NCI-H1092 (cell line): ENCODE data around the gene MAEA.
A peak's percentile ranks its signal among the peaks of the same experiment; 100 is the strongest.
"Not testable (repeated sequence)": the region's sequence is repeated elsewhere in the genome, so short reads cannot be mapped to it uniquely, and the experiment has no call there.

ENCODE experiments used
- DNase-seq: peaks from one replicate; lab custom pipeline; 2025; lab: John Stamatoyannopoulos, UW

The MAEA gene

DNA sequence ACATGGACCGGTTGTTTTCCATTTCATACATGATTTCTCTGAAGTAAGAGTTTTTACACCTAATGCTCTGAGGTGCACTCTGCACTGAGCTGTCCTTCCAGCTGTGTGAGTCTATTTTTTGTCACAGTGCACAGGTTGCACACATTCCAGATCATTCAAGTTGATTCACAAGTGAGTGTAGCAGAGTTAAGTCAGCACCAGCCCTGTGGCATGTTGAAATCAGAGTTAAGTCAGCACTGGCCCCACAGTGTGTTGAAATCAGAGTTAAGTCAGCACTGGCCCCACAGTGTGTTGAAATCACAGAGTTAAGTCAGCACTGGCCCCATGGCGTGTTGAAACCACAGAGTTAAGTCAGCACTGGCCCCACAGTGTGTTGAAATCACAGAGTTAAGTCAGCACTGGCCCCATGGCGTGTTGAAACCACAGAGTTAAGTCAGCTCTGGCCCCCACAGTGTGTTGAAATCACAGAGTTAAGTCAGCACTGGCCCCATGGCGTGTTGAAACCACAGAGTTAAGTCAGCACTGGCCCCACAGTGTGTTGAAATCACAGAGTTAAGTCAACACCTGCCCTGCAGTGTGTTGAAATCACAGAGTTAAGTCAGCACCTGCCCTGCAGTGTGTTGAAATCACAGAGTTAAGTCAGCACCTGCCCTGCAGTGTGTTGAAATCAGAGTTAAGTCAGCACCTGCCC lies 45.6 kb downstream of the MAEA start:
- DNase-seq = not testable (repeated sequence)

DNA sequence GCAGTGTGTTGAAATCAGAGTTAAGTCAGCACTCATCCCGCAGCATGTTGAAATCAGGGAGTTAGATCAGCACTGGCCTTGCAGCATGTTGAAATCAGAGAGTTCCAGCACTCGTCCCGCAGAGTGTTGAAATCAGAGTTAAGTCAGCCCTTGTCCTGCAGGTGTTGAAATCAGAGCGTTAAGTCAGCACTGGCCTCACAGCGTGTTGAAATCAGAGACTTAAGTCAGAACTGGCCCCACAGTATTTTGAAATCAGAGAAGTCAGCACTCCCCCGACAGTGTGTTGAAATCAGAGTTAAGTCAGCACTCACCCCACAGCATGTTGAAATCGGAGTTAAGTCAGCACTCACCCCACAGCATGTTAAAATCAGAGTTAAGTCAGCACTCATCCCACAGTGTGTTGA lies 46.4 kb downstream of the MAEA start:
- no peak for DNase-seq

DNA sequence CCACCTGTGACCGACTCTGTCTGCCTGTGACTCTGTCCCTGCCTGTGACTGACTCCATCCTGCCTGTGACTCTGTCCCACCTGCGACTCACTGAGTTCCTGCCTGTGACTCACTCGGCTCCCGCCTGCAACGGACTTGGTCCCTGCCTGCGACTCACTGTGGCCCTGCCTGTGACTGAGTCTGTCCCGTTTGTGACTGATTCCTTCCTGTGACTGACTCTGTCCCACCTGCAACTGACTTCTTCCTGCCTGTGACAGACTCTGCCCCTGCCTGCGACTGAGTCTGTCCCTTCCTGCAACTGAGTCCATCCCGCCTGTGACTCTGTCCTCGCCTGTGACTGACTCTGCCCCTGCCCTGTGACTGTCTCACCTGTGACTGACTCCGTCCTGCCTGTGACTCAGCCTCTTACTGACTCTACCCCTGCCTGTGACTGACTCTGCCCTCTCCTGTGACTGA lies 47.7 kb downstream of the MAEA start:
- no peak for DNase-seq

DNA sequence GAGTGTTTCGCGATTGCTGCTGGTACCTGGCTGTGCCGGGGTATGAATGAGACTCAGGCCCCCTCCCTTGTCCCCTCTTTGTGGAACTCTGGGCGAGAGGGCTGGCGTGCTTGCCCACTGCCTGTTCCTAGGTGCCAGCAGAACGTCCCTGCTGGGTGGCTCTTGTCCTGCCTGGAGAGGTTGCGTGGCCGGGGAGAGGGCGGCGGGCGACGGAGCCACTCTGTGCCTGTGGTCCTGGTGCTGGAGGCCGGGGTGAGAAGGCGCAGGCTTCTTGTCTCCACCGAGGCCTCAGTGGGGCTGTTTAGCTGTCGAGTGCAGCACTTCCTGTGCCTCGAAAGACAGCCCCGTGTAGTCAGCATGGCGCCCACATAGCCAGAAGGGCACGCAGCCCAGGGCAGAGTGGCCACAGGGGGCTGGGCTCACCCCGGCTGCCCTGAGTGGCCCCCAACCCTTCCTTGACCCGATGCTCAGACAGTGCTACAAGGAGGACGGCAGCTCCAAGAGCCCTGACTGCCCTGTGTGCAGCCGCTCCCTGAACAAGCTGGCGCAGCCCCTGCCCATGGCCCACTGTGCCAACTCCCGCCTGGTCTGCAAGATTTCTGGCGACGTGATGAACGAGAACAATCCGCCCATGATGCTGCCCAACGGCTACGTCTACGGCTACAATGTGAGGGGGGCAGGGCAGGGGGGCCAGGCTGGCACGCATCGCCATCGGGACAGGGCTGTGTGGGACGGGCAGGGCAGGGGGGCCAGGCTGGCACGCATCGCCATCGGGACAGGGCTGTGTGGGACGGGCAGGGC lies 48.5 kb downstream of the MAEA start:
- no peak for DNase-seq

DNA sequence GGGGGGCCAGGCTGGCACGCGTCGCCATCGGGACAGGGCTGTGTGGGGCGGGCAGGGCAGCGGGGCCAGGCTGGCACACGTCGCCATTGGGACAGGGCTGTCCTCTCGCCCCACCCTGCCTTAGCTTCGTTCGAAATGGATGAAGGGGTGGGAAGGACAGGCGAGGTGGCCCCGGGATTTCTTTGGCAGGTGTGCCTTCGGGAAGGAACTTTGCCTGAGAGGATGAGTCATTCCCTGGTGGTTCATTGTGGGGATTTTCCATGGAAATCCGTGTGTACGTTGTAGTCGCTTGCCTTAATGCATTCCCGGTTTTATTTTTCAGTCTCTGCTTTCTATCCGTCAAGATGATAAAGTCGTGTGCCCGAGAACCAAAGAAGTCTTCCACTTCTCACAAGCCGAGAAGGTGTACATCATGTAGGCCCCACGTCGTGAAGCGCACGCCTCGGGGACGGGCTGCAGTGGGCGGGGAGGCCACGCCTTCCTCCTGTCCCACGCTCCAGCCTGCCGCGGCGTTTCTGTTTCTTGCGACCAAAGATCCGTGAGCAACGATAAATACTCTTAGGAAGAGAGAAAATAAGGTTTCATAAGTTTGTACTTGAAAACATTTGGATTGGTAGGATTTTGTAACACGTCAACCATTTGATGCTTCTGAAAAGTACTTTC lies 49.2 kb downstream of the MAEA start:
- no peak for DNase-seq

DNA sequence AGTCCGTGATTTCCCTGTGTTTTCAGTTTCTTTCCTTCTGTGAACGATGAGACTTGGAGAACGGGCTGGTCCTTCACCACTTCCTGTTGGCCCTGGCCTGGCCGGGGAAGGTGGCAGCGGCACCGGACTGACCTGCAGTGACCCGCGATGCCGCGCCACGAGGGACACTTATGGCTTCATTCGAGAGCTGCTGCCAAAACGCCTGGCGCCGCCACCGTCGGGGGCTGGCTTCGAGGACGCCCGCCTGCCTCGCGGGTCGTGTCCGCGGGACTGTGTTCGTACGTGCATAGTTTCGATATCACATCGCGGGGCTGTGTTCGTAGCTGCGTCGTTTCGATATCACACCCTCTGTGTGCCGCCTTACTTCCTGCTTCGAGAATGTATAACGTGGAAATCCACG lies 49.8 kb downstream of the MAEA start:
- no peak for DNase-seq

DNA sequence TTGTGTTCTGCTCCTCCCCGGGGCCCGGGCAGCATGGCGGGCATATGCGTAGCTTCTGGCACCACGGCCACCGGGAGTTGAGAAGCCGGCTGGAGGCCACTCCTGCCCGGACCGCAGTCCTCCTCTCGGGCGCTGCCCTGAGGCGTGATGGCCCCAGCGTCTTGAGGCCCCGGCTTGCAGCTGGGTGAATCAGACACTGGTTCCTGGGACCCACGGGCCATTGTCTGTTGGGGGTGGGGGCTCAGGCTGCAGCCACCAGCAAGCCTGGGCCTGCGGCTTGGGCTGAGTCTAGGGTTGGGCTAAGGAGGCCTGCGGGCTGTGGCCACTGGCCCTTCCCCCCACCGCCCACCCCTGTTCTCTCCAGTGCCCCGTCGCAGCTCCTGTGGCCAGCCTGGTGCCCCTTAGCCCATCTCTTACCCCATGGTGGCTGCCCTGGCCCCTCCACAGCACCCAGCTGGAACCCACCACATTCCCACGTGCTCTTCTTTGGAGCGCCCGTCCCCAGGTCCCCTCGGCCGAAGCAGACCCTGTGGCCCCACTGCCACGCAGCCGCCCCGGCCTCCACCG lies 50.6 kb downstream of the MAEA start:
- DNase-seq = no peak

DNA sequence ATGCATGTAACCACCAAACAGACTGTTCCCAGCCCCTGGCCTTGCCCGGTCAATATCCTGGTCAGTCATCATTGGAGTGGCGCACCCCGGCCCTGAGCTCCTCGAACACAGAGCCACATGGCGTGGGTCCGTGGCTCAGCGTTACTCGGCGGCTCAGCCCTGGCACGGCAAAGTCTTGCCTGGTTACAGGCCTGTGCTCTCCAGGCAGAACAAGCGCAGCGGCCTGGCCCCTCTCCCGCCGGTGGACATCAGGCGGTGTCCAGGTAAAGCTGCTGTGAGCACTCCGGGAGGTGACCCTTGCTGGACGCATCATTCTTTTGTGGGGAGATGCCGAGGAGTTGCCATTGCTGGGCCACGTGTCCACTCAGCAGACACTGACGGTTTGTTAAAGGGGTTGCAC lies 51.2 kb downstream of the MAEA start:
- no peak for DNase-seq

DNA sequence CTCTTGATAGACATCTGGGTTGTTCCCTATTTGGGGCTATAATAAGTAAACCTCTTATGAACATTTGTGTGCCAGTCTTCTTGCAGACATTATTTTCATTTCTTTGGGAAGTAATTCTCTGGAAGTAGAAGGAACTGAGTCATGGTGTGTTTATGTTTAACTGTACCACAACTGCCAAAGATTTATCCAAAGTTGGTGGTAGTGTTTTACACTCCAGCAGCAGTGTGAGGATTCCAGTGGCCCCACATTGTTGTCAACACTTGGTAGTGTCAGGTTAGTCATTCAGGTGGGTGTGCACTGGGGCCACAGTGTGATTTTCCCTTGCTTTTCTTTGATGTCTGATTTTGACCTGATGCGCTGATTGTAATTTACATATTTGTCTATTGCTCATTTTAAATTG lies 52.3 kb downstream of the MAEA start:
- no peak for DNase-seq

DNA sequence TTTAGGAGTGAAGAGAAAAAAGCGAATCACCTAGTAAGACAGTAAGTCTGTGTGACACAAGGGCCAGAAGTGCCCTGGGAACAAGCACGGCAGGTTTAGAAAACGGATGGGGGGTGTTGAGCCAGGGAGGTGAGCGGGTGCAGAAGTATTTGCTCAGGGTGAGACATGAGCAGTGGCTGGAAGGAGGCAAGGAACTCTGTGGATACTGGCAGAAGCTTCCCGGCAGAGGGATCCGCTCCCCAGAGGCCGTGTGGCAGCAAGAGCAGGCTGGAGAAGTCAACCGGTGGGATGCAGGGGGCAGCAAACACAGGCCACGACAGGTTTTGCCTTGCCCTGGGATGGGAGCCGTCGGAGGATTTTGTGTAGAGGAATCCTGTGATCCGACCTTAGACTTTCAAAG lies 55.0 kb downstream of the MAEA start:
- no peak for DNase-seq

DNA sequence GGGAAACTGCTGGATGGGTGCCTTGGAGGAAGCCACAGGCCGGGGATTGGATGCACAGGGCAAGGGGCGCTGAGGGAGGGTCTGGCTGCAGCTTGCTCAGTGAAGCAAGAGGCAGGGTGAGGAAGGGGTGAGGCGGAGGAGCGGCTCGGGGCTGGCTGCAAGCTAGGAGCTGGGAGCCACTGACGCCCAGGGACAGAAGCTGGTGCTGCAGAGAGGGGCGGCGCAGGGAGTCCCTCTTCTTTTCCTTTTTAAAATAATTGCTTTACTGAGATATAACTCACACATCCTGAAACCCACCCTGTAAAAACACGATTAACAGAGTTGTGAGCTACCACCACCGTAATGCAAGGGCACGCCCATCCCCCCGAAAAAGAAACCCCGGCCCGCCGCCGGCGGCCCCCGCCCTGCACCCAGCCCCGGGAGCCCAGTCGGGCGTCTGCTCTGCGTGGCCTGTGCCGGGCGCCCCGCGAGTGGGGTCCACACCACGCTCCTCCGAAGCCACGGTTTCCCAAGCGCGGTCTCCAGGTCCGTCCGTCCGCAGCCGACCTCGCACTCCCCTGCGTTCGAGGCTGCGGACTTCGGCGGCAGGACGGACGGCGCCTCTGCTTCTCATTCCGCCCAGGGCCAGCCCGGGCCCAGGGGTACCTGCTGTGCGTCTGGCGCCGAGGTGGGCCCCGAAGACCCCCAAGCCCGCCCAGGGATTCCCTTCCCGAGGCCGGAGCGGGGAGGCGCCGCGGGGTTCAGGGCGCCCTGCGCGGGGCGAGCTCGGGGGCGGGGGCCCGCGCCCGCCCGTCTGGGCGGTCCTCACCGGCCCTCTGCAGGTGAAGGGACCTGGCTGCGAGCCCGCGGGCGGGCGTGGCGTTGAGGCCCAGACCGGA lies 56.5 kb downstream of the MAEA start:
- DNase-seq = no peak

DNA sequence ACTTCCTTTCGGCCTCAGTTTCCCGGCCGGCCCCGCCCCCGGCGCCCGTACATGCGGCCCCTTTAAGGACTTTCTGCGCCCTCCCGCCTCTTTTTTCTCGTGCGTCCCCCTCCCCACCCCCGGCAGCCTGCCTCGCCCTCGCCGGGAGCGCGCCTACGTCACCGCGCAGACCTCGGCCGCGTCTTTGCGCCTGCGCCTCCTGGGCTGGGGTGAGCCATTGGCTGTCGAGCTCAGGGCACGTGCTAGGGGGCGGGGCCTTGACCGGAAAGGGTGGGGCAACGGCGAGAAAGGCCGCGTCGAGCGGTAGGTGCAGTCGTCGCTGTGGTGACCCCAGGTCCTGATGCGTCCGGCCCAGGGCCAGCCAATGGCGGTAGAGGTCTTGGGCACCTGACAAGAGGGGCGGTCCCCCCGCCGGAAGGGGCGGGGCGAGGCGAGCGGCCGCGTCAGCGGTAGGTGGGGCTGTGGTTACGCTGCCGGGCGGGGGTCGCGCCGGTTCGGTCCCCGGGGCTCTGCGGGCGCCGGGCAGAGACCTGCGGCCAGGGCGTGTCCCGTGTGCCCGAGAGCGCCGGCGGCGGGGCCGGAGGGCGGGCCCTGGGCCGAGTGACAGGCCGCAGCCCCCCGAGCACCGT lies 57.2 kb downstream of the MAEA start, which contains the start of gene UVSSA:
Gene UVSSA (plus strand): TSS at position 428 of the 629 bp plus-strand sequence. CDS start 884 bp downstream, outside the sequence.
- peak; percentile 99 for DNase-seq

DNA sequence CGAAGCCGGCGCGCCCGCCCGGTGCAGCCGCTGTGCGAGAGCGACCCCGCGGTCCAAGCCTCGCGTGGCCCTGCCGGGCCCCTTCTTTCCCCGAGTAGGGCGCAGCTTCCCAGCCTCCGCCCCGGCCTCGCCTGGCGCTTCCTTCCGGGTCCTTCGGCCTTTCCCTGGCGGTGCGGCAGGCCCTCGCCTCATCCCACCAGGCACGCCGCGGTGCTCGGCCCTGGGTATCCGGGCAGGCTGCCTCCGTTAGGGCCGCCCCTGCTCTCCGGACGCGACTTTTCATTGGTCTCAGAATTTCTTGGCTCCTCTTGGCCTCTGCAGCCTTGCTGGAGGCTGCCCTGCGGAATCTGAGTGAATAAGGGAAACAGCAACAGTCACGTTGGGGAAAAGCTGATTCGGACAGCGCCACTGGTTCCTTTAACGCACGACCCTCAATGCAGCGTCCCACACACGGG lies 57.7 kb downstream of the MAEA start:
- no peak for DNase-seq

DNA sequence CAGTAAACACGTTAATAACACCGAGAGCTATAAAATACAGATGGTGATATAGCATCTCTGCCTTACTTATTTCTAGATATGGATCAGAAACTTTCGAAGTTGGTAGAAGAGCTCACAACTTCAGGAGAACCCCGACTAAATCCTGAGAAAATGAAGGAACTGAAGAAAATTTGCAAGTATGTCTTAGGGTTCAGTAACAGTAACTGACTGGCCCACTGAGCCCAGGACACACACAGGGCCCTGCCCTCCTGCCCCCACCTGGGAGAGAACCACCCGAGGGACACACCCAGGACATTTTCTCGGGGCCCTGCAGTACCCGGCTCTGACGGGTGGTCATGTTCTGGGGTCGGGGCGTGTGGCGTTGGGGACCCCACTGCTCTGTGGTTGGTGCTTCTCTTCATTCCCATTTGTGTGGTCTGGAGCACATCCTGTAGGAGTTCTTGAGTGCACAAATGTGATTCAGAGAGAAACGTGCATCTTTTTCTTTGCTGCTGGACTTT lies 58.4 kb downstream of the MAEA start:
- no peak for DNase-seq

DNA sequence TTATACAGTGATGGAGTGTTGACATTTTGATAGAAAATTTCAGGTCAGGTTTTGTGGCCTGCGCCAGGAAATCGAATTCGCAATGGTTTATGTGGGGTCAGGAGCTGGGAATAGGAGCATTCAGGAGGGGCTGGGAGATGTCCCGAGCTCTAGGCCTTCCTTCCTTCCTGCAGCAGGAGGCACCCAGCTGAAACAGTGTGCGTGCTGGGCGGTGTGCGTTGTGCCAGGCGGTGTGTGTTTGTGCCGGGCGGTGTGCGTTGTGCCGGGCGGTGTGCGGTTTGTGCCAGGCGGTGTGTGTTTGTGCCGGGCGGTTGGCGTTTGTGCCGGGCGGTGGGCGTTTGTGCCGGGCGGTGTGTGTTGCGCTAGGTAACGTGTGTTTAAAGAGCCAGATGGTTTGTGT lies 59.1 kb downstream of the MAEA start:
- no peak for DNase-seq

DNA sequence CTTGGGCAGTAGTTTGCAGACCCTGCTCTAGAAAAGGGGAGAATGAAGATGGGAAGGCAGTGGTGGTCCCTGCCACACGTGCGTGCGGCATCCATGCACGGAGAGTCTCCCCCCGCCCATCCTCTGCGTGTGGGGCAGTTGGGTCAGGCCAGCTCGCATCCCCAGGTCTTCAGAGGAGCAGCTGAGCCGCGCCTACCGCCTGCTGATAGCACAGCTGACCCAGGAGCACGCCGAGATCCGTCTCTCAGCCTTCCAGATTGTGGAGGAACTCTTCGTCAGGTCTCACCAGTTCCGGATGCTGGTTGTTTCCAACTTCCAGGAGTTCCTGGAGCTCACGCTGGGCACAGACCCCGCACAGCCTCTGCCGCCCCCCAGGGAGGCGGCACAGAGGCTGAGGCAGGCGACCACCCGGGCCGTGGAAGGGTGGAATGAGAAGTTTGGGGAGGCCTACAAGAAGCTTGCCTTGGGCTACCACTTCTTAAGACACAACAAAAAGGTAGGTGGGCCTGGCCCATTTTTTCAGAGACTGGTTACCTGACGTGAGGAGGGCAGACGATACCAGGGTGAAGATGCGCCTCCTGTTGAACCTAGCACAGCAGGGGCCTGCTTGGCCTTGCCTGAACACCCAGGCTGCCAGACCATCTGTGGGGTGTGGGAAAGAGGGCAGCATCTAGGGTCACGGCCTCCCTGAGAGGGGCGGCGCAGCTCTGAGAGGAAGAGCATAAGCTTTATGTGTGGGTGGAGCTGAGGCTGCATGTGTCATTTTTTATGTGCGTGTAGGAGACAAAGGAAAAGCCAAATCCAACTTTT lies 59.9 kb downstream of the MAEA start:
- no peak for DNase-seq

DNA sequence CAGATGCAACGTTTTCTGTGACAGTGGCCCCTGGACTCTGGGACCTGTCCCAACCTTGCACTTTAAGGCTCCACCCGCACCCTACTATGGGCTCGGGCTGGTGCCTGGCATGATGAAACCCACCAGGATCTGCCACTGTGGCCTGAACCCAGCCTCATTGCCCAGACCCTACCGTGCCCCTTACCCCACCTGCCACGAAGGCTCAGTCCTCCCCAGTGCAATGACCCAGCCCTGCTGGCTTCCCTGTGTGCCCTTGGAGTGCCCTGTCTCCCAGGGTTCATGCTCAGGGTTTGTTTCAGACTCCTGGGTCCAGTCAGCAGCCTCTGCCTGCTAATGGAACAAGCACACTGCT lies 60.5 kb downstream of the MAEA start:
- DNase-seq = no peak

DNA sequence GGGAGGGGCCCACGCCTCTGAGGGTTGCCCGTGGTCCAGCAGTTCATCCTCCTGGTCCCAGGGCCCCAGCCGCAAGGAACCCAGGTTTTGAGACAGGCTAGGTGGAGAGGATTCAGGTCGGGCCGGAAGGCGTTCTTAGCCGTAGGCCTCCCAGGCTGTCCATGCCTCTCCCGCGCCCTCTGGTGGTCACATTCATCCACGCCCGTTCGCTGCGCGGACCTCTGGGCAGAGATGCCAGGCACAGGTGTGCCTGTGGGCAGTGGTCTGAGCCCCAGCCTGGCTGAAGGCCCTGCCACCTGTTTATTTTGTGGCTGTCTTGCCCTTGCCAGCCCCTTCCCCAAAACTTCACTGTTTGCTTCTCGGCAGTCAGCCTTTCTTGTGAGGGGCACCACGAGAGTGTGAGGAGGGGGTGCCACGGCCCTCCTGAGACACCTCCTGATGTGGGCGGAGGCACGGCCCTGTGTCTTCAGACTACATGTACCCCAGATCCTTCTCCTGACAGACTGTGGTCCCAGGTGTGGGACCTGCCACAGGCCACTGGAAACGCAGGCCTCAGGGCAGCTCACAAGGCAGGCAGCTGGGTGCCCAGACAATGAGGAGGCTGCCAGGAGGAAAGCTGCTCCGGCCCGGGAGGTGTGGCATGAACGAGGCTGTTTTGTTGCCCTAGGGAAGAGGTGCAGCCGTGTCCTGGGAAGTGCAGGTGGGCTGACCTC lies 62.3 kb downstream of the MAEA start:
- DNase-seq = peak; percentile 66

DNA sequence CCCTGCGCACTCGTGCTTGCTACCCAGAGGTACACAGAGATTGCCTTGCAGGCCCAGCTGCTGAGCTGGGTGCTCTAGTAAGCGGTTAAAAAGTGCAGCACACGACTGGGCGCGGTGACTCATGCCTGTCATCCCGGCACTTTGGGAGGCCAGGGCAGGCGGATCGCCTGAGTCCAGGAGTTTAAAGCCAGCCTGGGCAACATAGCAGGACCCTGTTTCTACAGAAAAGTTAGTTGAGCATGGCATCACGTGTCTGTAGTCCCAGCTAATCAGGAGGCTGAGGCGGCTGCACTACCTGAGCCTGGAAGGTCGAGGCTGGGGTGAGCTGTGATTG lies 62.8 kb downstream of the MAEA start:
- DNase-seq = no peak
